Embryonic facial prominence (tissue), 1 donor: ENCODE data around the gene ASAP2.

Experiments used
- DNase-seq: peaks from one replicate; pipeline ENCODE4 v3.0.0-alpha.2; 2016; ENCODE audit errors: extremely low spot score

Gene ASAP2

GRCh38 chr2:9296559-9296958 lies 89.9 kb downstream of the ASAP2 start:
- no peak for DNase-seq

GRCh38 chr2:9297156-9297555 lies 90.5 kb downstream of the ASAP2 start:
- no peak for DNase-seq

- DNase-seq, result no peak
Measured at GRCh38 chr2:9297807-9298206, 91.2 kb downstream of the ASAP2 start.

GRCh38 chr2:9298583-9298982 lies 92.0 kb downstream of the ASAP2 start:
- DNase-seq, result no peak

GRCh38 chr2:9299161-9300100 lies 92.8 kb downstream of the ASAP2 start:
- no peak for DNase-seq

GRCh38 chr2:9300214-9300613 lies 93.6 kb downstream of the ASAP2 start:
- DNase-seq, result no peak

- no peak for DNase-seq
Measured at GRCh38 chr2:9300829-9301453, 94.3 kb downstream of the ASAP2 start.

GRCh38 chr2:9302755-9303154 lies 96.1 kb downstream of the ASAP2 start:
- no peak for DNase-seq

GRCh38 chr2:9303528-9304225 lies 97.1 kb downstream of the ASAP2 start:
- DNase-seq, result no peak

- DNase-seq, result no peak
Measured at GRCh38 chr2:9306911-9307310, 100.3 kb downstream of the ASAP2 start.

- DNase-seq, result no peak
Measured at GRCh38 chr2:9307535-9307934, 100.9 kb downstream of the ASAP2 start.

- no peak for DNase-seq
Measured at GRCh38 chr2:9308186-9308955, 101.8 kb downstream of the ASAP2 start.

GRCh38 chr2:9309147-9309546 lies 102.5 kb downstream of the ASAP2 start:
- no peak for DNase-seq

GRCh38 chr2:9310377-9310776 lies 103.8 kb downstream of the ASAP2 start:
- DNase-seq, result no peak

GRCh38 chr2:9310798-9311197 lies 104.2 kb downstream of the ASAP2 start:
- no peak for DNase-seq

GRCh38 chr2:9311488-9311887 lies 104.9 kb downstream of the ASAP2 start:
- no peak for DNase-seq

- DNase-seq, result no peak
Measured at GRCh38 chr2:9312591-9312990, 106.0 kb downstream of the ASAP2 start.

- no peak for DNase-seq
Measured at GRCh38 chr2:9313443-9313842, 106.8 kb downstream of the ASAP2 start.

GRCh38 chr2:9315280-9315847 lies 108.8 kb downstream of the ASAP2 start:
- DNase-seq, result no peak

- DNase-seq, result no peak
Measured at GRCh38 chr2:9317559-9317958, 110.9 kb downstream of the ASAP2 start.
